Measurements from ENCODE around the gene ENO3. TPM values are rescaled to one million over a fixed set of nuclear protein-coding genes. Genes with fewer than 3 reads are reported as not detected.

The ENO3 gene
- total RNA-seq, 5 donors from 2014 or later (not counting 1 experiment from before 2014, with no cell fraction given), result 31.0 to 38.4 (median 36.3) TPM

DNA sequence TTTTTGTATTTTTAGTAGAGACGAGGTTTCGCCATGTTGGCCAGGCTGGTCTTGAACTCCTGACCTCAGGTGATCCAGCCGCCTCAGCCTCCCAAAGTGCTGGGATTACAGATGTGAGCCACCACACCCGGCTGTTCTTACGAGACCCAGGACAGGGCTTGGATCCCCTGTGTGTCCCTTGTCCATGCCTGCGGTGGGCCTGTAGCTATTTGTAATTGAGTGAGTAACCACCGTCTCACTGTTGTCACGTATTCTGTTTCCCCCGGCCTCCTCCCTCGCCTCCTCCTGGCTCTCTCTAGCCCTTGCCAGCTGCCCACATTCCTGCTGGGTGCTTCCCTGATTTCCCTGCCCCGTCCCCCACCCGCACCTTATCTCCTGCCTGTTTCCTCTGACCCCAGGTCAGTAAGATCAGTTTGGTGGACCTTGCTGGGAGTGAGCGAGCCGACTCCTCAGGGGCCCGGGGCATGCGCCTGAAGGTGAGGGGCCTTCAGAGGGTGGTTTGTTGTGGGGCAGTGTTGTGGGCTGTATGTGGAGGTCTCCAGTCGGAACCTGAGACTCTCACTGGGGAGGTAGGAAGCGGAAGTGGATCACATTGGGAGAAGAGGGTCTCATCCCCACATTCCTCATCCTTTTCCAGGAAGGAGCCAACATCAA is 52.4 kb downstream of the ENO3 start:
- ChIA-PET POLR2A (interaction anchor here in 1 of 2 donors (0.6 kb wide), 1 partner anchor 43 kb away, joined by 6 read pairs; no protein-coding TSS in a partner anchor), CTCF (no interaction called here)
- H3K4me1 ChIP-seq (ENCODE audit: control insufficient read depth in 1 of 2, extremely low read depth in 1 of 2, insufficient read depth in 2 of 2, low read length in 2 of 2), result peaks cover 4 to 15% of the 10 kb centered on the region in 2 experiments
- no peak for DNase-seq
- no peaks in the 10 kb centered on the region for H3K27me3 Mint-ChIP-seq
- H3K27me3 ChIP-seq (replicated peaks in 1 of 2; ENCODE audit: control insufficient read depth in 2 of 2, extremely low read depth in 1 of 2, insufficient read depth in 2 of 2, low read length in 1 of 2), result no peaks in the 10 kb centered on the region
- peaks cover 16 to 44% of the 10 kb centered on the region in 2 donors for H3K36me3 ChIP-seq (ENCODE audit: control insufficient read depth in 2 of 2, extremely low read depth in 1 of 2, insufficient read depth in 1 of 2, low read length in 1 of 2)
- peaks cover 18 to 20% (median 19%) of the 10 kb centered on the region in 3 donors for H3K4me1 Mint-ChIP-seq
- H3K9me3 Mint-ChIP-seq, result no peaks in the 10 kb centered on the region
- H3K27ac Mint-ChIP-seq, result no peak overlapping the region
- H3K4me3 Mint-ChIP-seq, result no peak overlapping the region
- H3K36me3 Mint-ChIP-seq, result peaks cover 58% of the 10 kb centered on the region
- H3K4me3 ChIP-seq (ENCODE audit: control insufficient read depth in 1 of 2, extremely low read depth in 1 of 2, low read length in 1 of 2), result no peak overlapping the region
- WGBS (ENCODE audit: insufficient coverage), result 99% methylated on average over 16 of the region's 18 CpGs
- no peaks in the 10 kb centered on the region for H3K9me3 ChIP-seq
- no peak for ATAC-seq (replicated peaks in 1 of 4)
- no peak overlapping the region for H3K27ac ChIP-seq (ENCODE audit: low read length)

Other genes with a start within 250 kb of the ENO3 start
- gene PELP1, start 247.0 kb upstream of the ENO3 start, total RNA-seq, result 10 to 100 TPM; 50.0 to 88.3 (median 85.0) TPM
- gene ARRB2, start 240.5 kb upstream of the ENO3 start, total RNA-seq, result 100 to 1,000 TPM; 247 to 374 (median 325) TPM
- 10 to 100 TPM in 4 of 5 donors, 1 to 10 TPM in 1; 9.0 to 33.1 (median 28.6) TPM for gene MED11, start 219.7 kb upstream of the ENO3 start, total RNA-seq
- 1 to 10 TPM in 1 of 5 donors, under 1 TPM in 4; 0.29 to 1.4 (median 0.44) TPM for gene ZMYND15, start 211.3 kb upstream of the ENO3 start, total RNA-seq
- gene CXCL16, start 211.2 kb upstream of the ENO3 start, total RNA-seq, result 10 to 100 TPM in 1 of 5 donors, 1 to 10 TPM in 4; 2.5 to 11.2 (median 3.1) TPM
- gene TM4SF5, start 179.2 kb upstream of the ENO3 start, total RNA-seq, result not detected
- gene VMO1, start 164.8 kb upstream of the ENO3 start, total RNA-seq, result under 1 TPM in 4 of 5 donors, not detected in 1; 0.38 to 0.82 (median 0.59) TPM
- not detected for gene GLTPD2, start 162.2 kb upstream of the ENO3 start, total RNA-seq
- gene PSMB6, start 155.0 kb upstream of the ENO3 start, total RNA-seq, result 10 to 100 TPM; 45.7 to 63.5 (median 57.0) TPM
- gene PLD2, start 144.0 kb upstream of the ENO3 start, total RNA-seq, result 10 to 100 TPM; 24.2 to 41.7 (median 31.4) TPM
- 100 to 1,000 TPM; 156 to 189 (median 164) TPM for gene MINK1, start 117.8 kb upstream of the ENO3 start, total RNA-seq
- 10 to 100 TPM in 2 of 5 donors, 1 to 10 TPM in 3; 3.1 to 41.1 (median 4.1) TPM for gene C17orf107, start 51.6 kb upstream of the ENO3 start, total RNA-seq
- 1 to 10 TPM in 3 of 5 donors, under 1 TPM in 2; 0.73 to 3.5 (median 1.3) TPM for gene CHRNE, start 48.0 kb upstream of the ENO3 start, total RNA-seq
- under 1 TPM in 1 of 5 donors, not detected in 4; 0.40 TPM for gene GP1BA, start 18.8 kb upstream of the ENO3 start, total RNA-seq
- gene SLC25A11, start 11.1 kb upstream of the ENO3 start, total RNA-seq, result 10 to 100 TPM; 30.9 to 51.6 (median 47.0) TPM
- gene RNF167, start 10.9 kb upstream of the ENO3 start, total RNA-seq, result 100 to 1,000 TPM; 109 to 158 (median 135) TPM
- 100 to 1,000 TPM; 654 to 853 (median 744) TPM for gene PFN1, start 2.6 kb upstream of the ENO3 start, total RNA-seq
- gene SPAG7, start 16.7 kb downstream of the ENO3 start, total RNA-seq, result 10 to 100 TPM; 36.4 to 65.6 (median 55.8) TPM
- gene CAMTA2, start 36.6 kb downstream of the ENO3 start, total RNA-seq, result 10 to 100 TPM; 59.8 to 82.8 (median 72.0) TPM
- gene INCA1, start 46.4 kb downstream of the ENO3 start, total RNA-seq, result under 1 TPM in 2 of 5 donors, not detected in 3; 0.38 to 0.43 TPM
- 10 to 100 TPM; 15.3 to 37.9 (median 28.5) TPM for gene KIF1C, start 46.8 kb downstream of the ENO3 start, total RNA-seq
- gene SLC52A1, start 84.3 kb downstream of the ENO3 start, total RNA-seq, result under 1 TPM in 3 of 5 donors, not detected in 2; 0.14 to 0.62 (median 0.25) TPM
- gene ZFP3, start 127.3 kb downstream of the ENO3 start, total RNA-seq, result 10 to 100 TPM in 1 of 5 donors, 1 to 10 TPM in 4; 3.3 to 10.4 (median 8.5) TPM
- gene ZNF232, start 160.8 kb downstream of the ENO3 start, total RNA-seq, result 10 to 100 TPM in 3 of 5 donors, 1 to 10 TPM in 2; 7.3 to 20.9 (median 14.2) TPM
- 1 to 10 TPM in 1 of 5 donors, under 1 TPM in 4; 0.03 to 1.1 (median 0.09) TPM for gene USP6, start 164.9 kb downstream of the ENO3 start, total RNA-seq
- 10 to 100 TPM in 3 of 5 donors, 1 to 10 TPM in 2; 5.5 to 23.4 (median 20.9) TPM for gene ZNF594, start 240.7 kb downstream of the ENO3 start, total RNA-seq

Measured in T-cell (primary cell).